Head of caudate nucleus (tissue), 42 donors: ENCODE measurements around the gene ZNF384.

ENCODE experiments used
- DNase-seq, 42 donors: peaks; one replicate each; pipeline versions ENCODE4 v3.0.0 to v3.0.0-alpha.2; 2020 to 2021; ENCODE audit warnings: mixed read lengths in 7 of 42
- intact Hi-C: fragments of 100-400 bp; cut with DNase I; formaldehyde crosslinking; loops from one replicate; pipeline ENCODE4 v1.15.0; 2022

ZNF384 gene

DNA sequence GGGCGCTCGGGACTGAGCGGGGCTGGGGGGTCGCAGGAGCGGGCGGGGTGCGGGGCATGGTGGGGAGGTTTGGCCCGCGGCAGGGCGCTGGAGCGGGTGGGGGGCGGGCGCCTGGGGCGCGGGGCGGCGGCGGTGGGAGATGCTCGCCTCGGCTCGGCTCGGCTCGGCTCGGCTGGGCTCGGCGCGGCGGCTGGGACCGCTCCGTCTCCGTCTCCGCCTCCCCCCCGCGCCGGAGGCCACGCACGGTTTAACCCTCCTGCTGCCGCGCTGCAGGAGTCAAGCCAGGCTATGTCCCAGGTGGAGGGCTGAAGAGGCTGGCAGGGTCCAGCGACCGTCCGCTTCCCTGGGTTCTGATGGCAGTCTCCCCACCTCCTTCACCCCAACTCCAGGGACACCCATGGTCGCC is 11.5 kb upstream of the ZNF384 start, which contains the start of gene PIANP:
TSS of gene PIANP (minus strand) at position 170 of the 406 bp plus-strand sequence. CDS start 2,754 bp downstream, outside the sequence.
- peak in 41 of 42 donors; percentile 12 to 83 (median 66) for DNase-seq
- intact Hi-C loops, result no loop called here

- intact Hi-C loops, result no loop called here
- DNase-seq, result peak in 40 of 42 donors; percentile 10 to 76 (median 50)
Measured at GRCh38 chr12:6699989-6700645, 10.9 kb upstream of the ZNF384 start.

GRCh38 chr12:6699259-6699988 is 10.2 kb upstream of the ZNF384 start:
- intact Hi-C loops, result no loop called here
- no peak for DNase-seq

- intact Hi-C loops, result no loop called here
- DNase-seq, result peak in 30 of 42 donors; percentile 2 to 83 (median 50)
Measured at GRCh38 chr12:6698352-6699046, 9.3 kb upstream of the ZNF384 start.

- DNase-seq, result peak in 19 of 42 donors; percentile 6 to 62 (median 30)
- intact Hi-C loops, result no loop called here
Measured at GRCh38 chr12:6697584-6698351, 8.6 kb upstream of the ZNF384 start.

- DNase-seq, result no peak
- intact Hi-C loops, result no loop called here
Measured at GRCh38 chr12:6696690-6697583, 7.8 kb upstream of the ZNF384 start.

DNA sequence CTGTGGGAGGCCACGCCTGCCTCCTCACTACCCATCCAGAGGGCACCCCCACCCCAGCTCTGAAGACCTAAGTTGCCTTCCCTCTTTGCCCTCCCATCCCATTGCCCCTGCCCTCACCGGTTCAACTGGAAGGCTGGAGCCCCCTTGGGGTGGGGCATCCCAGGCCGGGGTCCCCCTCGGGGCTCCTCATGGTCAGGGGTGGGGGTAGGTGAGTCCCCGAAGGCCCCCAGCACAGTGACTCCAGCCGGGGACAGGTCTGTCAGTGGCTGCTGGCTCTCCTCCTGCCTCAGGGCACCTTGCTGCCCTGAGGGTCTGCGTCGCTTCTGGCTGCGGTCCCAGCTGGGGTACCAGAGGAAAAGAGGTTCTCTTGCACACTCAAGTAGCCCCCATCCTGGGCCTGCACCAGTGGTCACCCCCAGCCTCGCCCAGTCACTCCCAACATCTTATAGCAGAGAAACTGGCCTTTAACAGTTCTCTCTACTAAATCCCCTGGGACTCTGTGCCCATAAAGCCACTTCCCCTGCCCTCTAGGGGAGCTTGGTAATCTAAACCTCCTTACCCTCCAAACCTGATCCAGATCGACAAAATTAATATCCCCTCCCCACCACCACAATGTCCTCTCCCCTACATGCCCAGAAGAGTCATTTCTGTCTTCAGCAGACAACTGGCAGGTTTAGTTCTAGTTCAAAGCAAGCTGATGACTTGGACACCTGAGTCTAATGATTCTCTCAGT is 6.3 kb upstream of the ZNF384 start:
- DNase-seq, result no peak
- intact Hi-C loops, result no loop called here

DNA sequence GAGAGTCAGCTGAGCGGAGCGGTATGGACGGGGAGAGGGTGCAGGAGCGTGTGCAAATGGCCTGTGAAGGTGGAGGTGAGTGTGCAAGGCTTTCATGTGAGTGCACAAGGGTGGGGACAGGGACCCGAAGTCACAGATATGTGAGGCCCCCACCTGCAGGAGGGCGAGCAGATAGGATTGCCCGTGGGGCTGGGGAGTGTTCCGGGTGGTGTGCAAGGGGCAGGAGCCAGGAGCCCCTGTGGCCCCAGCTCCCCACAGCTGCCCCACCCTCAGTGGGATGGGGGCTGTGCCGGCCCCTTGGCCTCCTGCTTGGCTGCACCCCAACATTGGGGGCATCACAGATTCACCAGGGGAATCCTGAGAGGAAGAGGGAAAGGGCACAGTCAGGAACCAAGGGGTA is 5.5 kb upstream of the ZNF384 start:
- DNase-seq, result no peak
- intact Hi-C loops, result no loop called here

- DNase-seq, result no peak
- intact Hi-C loops, result no loop called here
Measured at GRCh38 chr12:6693832-6694355, 4.7 kb upstream of the ZNF384 start.

DNA sequence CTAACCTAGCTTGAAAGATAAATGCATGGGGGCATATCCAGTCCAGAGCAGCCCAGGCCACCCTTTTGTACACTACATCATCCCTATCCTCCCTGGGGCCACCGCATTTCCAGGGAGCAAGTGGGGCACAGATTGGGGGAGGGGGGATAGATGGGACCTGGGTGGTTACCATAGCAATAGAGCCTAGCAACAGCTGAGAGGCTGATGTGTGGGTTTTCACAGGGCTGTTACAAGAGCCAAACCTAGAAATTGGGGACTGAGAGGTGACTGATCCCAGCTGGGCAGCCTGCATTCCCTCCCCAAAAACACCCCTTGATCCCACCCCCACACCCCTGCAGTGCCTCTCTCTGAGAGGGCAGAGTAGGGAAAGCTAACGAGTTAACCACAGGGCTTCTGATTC is 3.7 kb upstream of the ZNF384 start:
- intact Hi-C loops, result no loop called here
- DNase-seq, result peak in 17 of 42 donors; percentile 13 to 65 (median 34)

DNA sequence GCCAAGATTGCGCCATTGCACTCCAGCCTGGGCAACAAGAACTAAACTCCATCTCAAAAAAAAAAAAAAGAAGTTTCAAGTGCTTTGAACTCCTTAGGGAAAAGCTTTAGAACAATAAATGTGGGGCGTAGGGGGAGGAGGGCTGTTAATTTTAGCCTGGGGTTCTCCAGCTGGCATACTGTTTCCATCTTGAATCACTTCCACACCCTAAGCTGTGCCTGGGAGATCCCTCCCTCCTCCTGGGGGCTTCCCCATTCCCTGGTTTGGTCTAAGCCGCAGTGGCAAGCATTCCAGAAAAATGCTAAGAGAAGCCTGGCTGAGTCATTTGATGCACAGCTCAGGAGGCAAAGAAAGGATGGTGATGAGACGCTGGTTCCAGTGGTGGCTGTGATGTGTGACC is 2.3 kb upstream of the ZNF384 start:
- peak in 7 of 42 donors; percentile 11 to 48 (median 27) for DNase-seq
- intact Hi-C loops, result no loop called here

DNA sequence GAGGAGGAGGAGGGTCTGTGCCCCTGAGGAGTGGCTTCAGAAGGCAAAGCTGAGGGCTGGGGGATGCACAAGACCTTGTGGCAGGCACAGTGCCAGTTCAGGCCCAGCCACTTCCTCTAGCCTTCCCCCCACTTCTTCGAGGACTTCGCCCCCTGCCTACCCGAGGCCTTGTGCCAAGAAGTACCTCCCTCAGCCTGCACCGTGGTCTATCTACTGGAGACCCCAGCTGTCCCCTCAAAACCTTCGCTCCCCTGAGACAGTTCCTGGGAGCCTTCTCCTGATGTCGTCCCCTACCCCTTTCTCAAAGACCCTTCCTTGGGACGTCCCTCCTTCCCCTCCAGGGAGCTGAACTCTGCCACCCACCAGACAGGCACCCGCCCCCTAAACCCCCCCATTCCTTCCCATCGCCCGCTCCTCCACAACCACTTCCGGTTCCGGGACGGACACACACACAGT is 604 bp downstream of the ZNF384 start:
- intact Hi-C loops, result loop anchor here (5.0 kb wide), 1 partner anchor 76 kb away; no protein-coding TSS in a partner anchor
- peak in 29 of 42 donors; percentile 8 to 95 (median 89) for DNase-seq

DNA sequence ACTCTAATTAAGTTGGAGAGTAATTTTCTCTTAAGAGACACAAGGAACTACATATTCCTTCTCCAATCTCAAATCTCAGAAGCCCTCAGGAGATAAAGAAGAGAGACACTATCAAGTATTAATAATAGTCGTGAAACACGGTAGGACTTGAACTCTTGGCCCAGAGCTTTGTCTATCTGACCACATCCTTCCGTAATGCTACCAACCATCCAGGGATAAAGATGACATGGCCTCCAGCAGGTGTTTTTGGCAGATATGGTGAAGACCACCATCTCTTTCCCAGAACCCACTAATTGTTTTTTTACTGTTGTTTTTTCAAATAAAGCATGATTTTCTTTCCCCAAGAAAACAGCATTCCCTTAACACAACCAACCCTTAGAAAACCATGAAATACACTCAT is 3.4 kb downstream of the ZNF384 start:
- intact Hi-C loops, result loop anchor here (5.0 kb wide), 1 partner anchor 74 kb away; no protein-coding TSS in a partner anchor
- DNase-seq, result no peak

DNA sequence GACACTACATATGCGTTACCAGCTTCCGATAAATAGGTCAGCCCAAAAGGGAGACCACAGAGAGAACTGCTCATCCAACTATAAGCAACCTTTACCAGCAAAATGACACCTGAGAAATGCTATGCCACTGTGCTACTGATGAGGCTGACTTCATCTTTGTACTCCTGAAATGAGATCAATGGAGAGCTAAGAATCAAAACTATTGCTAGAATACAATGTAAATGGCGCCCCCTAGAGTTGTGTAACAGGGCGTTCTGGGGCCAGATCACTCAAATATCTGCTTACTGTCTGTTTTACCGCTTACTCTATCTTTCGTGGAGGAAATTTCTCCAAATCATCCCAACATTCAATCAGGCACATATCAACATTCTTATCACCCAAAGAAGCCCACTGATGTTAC is 4.6 kb downstream of the ZNF384 start:
- peak in 19 of 42 donors; percentile 14 to 69 (median 45) for DNase-seq
- intact Hi-C loops, result loop anchor here (5.0 kb wide), 1 partner anchor 72 kb away; no protein-coding TSS in a partner anchor

GRCh38 chr12:6676962-6677361 is 12.2 kb downstream of the ZNF384 start:
- intact Hi-C loops, result no loop called here
- no peak for DNase-seq

DNA sequence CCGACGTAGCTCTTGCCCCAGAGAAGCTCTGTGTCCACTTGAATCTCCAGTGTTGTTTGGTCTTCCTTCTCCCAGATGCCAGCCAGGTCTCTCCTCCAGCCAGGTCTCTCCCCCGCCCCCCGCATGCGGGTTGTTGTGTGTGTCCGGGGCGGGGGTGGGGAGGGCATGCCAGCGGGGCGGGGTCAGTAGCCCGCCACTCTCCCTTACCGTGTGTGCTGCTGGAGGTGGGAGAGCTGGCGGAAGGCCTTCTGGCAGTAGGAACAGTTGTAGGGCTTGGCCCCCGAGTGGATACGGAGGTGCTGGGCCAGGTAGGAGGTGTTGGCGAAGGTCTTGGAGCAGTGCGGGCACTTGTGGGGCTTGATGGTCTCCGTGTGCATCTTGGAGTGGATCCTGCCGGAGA is 17.0 kb downstream of the ZNF384 start:
- intact Hi-C loops, result no loop called here
- DNase-seq, result no peak
